Kasumi-1 (cell line): ENCODE results near the gene CCL17.

Experiments
- DNase-seq, 2 experiments: peaks; one replicate each; lab custom pipeline; 2025; lab: John Stamatoyannopoulos, UW

CCL17 gene

GRCh38 chr16:57377080-57377841 is 27.3 kb upstream of the CCL17 start:
- DNase-seq: no peak

GRCh38 chr16:57379579-57379978 is 25.0 kb upstream of the CCL17 start:
- no peak for DNase-seq

GRCh38 chr16:57380671-57381462 is 23.7 kb upstream of the CCL17 start:
- no peak for DNase-seq

GRCh38 chr16:57381791-57382534 is 22.6 kb upstream of the CCL17 start:
- no peak for DNase-seq

GRCh38 chr16:57382535-57383275 is 21.9 kb upstream of the CCL17 start:
- no peak for DNase-seq

GRCh38 chr16:57383276-57384247 is 21.0 kb upstream of the CCL17 start:
- DNase-seq: no peak

GRCh38 chr16:57384248-57385070 is 20.1 kb upstream of the CCL17 start:
- peak; percentile 60 to 70 for DNase-seq

GRCh38 chr16:57385083-57385482 is 19.5 kb upstream of the CCL17 start:
- DNase-seq: no peak

- no peak for DNase-seq
Measured at GRCh38 chr16:57386381-57386951, 18.1 kb upstream of the CCL17 start.

- peak in 1 of 2 experiments; percentile 7 for DNase-seq
Measured at GRCh38 chr16:57387598-57388354, 16.8 kb upstream of the CCL17 start.

- DNase-seq: no peak
Measured at GRCh38 chr16:57388359-57389086, 16.0 kb upstream of the CCL17 start.

- DNase-seq: no peak
Measured at GRCh38 chr16:57389087-57389468, 15.5 kb upstream of the CCL17 start.

GRCh38 chr16:57390636-57391295 is 13.8 kb upstream of the CCL17 start:
- no peak for DNase-seq

- DNase-seq: no peak
Measured at GRCh38 chr16:57391300-57391699, 13.3 kb upstream of the CCL17 start.

- no peak for DNase-seq
Measured at GRCh38 chr16:57391708-57392107, 12.9 kb upstream of the CCL17 start.

- no peak for DNase-seq
Measured at GRCh38 chr16:57392694-57393093, 11.9 kb upstream of the CCL17 start.

GRCh38 chr16:57394444-57394843 is 10.1 kb upstream of the CCL17 start:
- DNase-seq: no peak
